Pancreas (tissue), 10 donors: Measurements from ENCODE around the gene TES. TPM values are rescaled to one million over a fixed set of nuclear protein-coding genes. Genes with fewer than 3 reads are reported as not detected.
"Not testable (repeated sequence)": the region's sequence is repeated elsewhere in the genome, so short reads cannot be mapped to it uniquely, and the experiment has no call there.

Experiments
- ATAC-seq, 4 donors: fragments of 200-7000 bp; cut with Tn5 transposase; one replicate each; pipeline versions ENCODE4 v1.8.0 to v1.9.1; 2020; ENCODE audit warnings: mild to moderate bottlenecking in 4 of 4, moderate library complexity in 4 of 4
- DNase-seq, 6 donors: peaks; one replicate each; pipeline ENCODE4 v3.0.0-alpha.2; 2020
- FAIRE-seq: peaks from 2 replicates; lab custom pipeline; 2012; peaks lifted over from hg19 to GRCh38; lab: Jason Lieb, UNC
- H3K27ac ChIP-seq, 4 donors: fragments of 200-600 bp; sonication (generic); 1 replicate in 3 of 4; 2 replicates in 1 of 4; pipeline versions ENCODE4 v1.5.0 to v1.8.0; 2020
- H3K27me3 ChIP-seq, 4 donors: fragments of 200-600 bp; one replicate each; pipeline ENCODE4 v1.8.0; 2021
- H3K36me3 ChIP-seq, 3 donors: fragments of 200-600 bp; sonication (generic) in 1 of 3; one replicate each; pipeline versions ENCODE4 v1.5.0 to v1.8.0; 2020 to 2021
- H3K4me1 ChIP-seq, 3 donors: fragments of 200-600 bp; one replicate each; pipeline ENCODE4 v1.8.0; 2021
- H3K4me3 ChIP-seq, 4 donors: fragments of 200-600 bp; sonication (generic) in 2 of 4; one replicate each; pipeline versions ENCODE4 v1.5.0 to v1.8.0; 2020 to 2021
- H3K9me3 ChIP-seq, 4 donors: fragments of 200-600 bp; one replicate each; pipeline ENCODE4 v1.8.0; 2021
- WGBS, 2 donors: extraction: QIAGEN DNeasy Blood & Tissue Kit; methylation state at CpG; one replicate each; pipeline ENCODE4 v1.1.7; 2013; 5-methylcytosine and 5-hydroxymethylcytosine counted together
- intact Hi-C, 3 donors: fragments of 100-400 bp; cut with DNase I; formaldehyde crosslinking; loops; one replicate each; pipeline versions ENCODE4 v1.11.1 to v1.14.2; 2022
- polyA plus RNA-seq, 2 donors: library from polyadenylated mRNA; stranded (reverse); fragments of 200-250 nt; gene quantifications; one replicate each; pipeline ENCODE4 v1.2.3, GENCODE V29; 2013
- total RNA-seq, 6 donors: library from RNA; stranded (reverse); fragmentation: NEBNext Ultra II Directional in 4 of 6; extraction: Animal tissue kit (Norgen Biotek cat#: 25700) in 4 of 6; gene quantifications; one replicate each; pipeline versions ENCODE4 v1.2.1 to v1.2.4, GENCODE V29; 2021 to 2023
- TF ChIP-seq, protein P1 (sequence below), 4 donors: fragments of 200-600 bp; sonication (generic) in 3 of 4; IDR thresholded peaks; one replicate each; pipeline versions ENCODE4 v1.5.0 to v1.8.0; 2021; ENCODE audit warnings: antibody characterized with exemption in 4 of 4
- donor health status: healthy with polysubstance abuse.
- donor health status: DM: no; HTN: no; CAD: no; lungs with moderate emphysema.
- donor health status: DM: no; HTN: no; CAD: no.
- donor health status: control.
- donor health status: control.
- donor health status: Bipolar disorder and iron deficiency.
- donor health status: DM: yes; HTN: yes; CAD: no.
- donor health status: DM: no; HTN: no; CAD: no.
- donor health status: DM: no; HTN: no; CAD: no.
- donor health status: DM: yes; HTN: yes; CAD: no.

TES gene
- total and polyA plus RNA-seq, 8 donors = 10.6 to 37.0 (median 20.0) TPM

DNA sequence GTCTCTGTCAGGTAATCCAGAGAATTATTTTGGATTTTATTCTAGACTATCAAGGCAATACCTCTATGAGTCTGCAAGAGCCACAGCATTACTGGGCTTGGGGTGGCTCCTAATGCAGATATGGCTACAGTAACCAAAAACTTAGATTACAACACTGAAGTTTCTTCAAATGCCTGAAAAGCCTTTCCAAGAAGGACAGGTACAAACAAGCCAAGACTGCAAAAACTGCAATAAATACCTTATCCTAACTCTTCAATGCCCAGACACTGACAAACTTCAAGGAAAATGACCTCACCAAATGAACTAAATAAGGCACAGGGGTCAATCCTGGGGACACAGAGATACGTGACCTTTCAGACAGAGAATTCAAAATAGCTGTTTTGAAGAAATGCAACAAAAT is 82.0 kb downstream of the TES start:
- H3K27me3 ChIP-seq = no peaks in the 10 kb centered on the region
- TF ChIP-seq, protein P1, sequence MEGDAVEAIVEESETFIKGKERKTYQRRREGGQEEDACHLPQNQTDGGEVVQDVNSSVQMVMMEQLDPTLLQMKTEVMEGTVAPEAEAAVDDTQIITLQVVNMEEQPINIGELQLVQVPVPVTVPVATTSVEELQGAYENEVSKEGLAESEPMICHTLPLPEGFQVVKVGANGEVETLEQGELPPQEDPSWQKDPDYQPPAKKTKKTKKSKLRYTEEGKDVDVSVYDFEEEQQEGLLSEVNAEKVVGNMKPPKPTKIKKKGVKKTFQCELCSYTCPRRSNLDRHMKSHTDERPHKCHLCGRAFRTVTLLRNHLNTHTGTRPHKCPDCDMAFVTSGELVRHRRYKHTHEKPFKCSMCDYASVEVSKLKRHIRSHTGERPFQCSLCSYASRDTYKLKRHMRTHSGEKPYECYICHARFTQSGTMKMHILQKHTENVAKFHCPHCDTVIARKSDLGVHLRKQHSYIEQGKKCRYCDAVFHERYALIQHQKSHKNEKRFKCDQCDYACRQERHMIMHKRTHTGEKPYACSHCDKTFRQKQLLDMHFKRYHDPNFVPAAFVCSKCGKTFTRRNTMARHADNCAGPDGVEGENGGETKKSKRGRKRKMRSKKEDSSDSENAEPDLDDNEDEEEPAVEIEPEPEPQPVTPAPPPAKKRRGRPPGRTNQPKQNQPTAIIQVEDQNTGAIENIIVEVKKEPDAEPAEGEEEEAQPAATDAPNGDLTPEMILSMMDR (IDR thresholded peaks at IDR 0.05) = no peak
- H3K36me3 ChIP-seq = no peaks in the 10 kb centered on the region
- DNase-seq (no peak), FAIRE-seq (no peak), ATAC-seq (no peak)
- H3K27ac ChIP-seq = no peak overlapping the region
- no peaks in the 10 kb centered on the region for H3K4me1 ChIP-seq
- 94 to 100% methylated on average over 1 of the region's 1 CpG for WGBS, 2 donors
- no peaks in the 10 kb centered on the region for H3K9me3 ChIP-seq
- no peak overlapping the region for H3K4me3 ChIP-seq
- intact Hi-C loops = no loop called here

DNA sequence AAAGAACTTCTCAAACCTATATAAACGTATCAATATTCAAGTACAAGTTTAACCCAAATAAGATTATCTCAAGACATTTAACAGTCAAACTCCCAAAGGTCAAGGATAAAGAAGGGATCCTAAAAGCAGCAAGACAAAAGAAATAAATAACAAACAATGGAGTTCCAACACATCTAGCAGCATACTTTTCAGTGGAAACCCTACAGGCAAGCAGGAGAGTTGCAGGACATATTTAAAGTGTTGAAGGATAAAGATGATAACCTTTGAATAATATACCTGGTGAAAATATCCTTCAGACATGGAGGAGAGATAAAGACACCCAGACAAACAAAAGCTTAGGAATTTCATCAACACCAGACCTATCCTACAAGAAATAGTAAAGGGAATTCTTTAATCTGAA is 82.8 kb downstream of the TES start:
- H3K9me3 ChIP-seq = no peaks in the 10 kb centered on the region
- no peaks in the 10 kb centered on the region for H3K36me3 ChIP-seq
- FAIRE-seq (no peak), DNase-seq (no peak), ATAC-seq (no peak)
- no peak overlapping the region for H3K4me3 ChIP-seq
- intact Hi-C loops = no loop called here
- WGBS, 2 donors = 67 to 72% methylated on average over 1 of the region's 1 CpG
- TF ChIP-seq, protein P1 (IDR thresholded peaks at IDR 0.05) = no peak
- H3K27me3 ChIP-seq = no peaks in the 10 kb centered on the region
- H3K27ac ChIP-seq = no peak overlapping the region
- H3K4me1 ChIP-seq = no peaks in the 10 kb centered on the region

DNA sequence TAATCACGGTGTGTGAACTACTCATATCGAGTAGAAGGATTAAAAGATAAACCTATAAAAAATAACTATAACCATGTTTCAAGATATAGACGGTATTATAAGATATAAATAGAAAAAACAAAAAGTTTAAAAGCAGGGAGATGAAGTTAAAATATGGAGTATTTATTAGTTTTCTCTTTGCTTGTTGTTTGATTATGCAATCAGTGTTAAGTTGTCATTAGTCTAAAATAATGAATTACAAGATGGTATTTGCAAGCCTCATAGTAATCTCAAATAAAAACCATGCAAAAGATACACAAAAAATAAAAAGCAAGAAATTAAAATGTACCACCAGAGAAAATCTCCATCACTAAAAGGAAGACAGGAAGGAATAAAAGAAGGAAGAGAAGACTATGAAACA is 83.3 kb downstream of the TES start:
- DNase-seq (no peak), ATAC-seq (no peak), FAIRE-seq (no peak)
- WGBS, 2 donors = 81 to 93% methylated on average over 3 of the region's 3 CpGs
- intact Hi-C loops = no loop called here
- Histone ChIP-seq H3K9me3 (no peaks in the 10 kb centered on the region), H3K36me3 (no peaks in the 10 kb centered on the region), H3K27ac (no peak overlapping the region), H3K27me3 (no peaks in the 10 kb centered on the region), H3K4me3 (no peak overlapping the region), H3K4me1 (no peaks in the 10 kb centered on the region)
- TF ChIP-seq, protein P1 (IDR thresholded peaks at IDR 0.05) = no peak

DNA sequence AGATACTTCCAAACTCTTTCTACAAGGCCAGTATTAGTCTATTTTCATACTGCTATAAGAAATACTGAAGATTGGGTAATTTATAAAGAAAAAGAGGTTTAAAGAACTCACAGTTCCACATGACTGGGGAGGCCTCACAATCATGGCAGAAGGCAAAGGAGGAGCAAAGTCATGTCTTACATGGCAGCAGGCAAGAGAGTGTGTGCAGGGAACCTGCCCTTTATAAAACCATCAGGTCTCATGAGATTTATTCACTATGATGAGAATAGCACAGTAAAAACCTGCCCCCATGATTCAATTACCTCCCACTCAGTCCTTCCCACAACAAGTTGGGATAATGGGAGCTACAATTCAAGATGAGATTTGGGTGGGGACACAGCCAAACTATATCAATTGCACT is 85.6 kb downstream of the TES start:
- FAIRE-seq, ATAC-seq, H3K27ac ChIP-seq, DNase-seq, H3K9me3 ChIP-seq, H3K4me3 ChIP-seq, H3K36me3 ChIP-seq, H3K4me1 ChIP-seq, H3K27me3 ChIP-seq, intact Hi-C loops: not testable (repeated sequence)

DNA sequence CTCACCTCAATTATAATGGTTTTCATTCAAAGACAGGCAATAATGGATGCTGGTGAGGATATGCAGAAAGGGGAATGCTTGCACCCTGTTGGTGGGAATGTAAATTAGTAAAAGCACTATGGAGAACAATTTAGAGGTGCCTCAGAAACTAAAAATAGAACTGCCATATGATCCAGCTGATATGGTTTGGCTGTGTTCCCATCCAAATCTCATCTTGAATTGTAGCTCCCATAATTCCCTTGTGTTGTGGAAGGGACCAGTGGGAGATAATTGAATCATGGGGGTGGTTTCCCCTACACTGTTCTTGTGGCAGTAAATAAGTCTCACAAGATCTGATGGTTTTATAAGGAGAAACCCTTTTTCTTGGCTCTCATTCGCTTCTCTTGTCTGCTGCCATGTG is 87.7 kb downstream of the TES start:
- WGBS, 2 donors = 96 to 98% methylated on average over 1 of the region's 1 CpG
- H3K4me1 ChIP-seq = no peaks in the 10 kb centered on the region
- DNase-seq (no peak), FAIRE-seq (no peak), ATAC-seq (no peak)
- TF ChIP-seq, protein P1 (IDR thresholded peaks at IDR 0.05) = no peak
- H3K4me3 ChIP-seq = no peak overlapping the region
- no peak overlapping the region for H3K27ac ChIP-seq
- intact Hi-C loops = no loop called here
- no peaks in the 10 kb centered on the region for H3K9me3 ChIP-seq
- H3K27me3 ChIP-seq = no peaks in the 10 kb centered on the region
- no peaks in the 10 kb centered on the region for H3K36me3 ChIP-seq

DNA sequence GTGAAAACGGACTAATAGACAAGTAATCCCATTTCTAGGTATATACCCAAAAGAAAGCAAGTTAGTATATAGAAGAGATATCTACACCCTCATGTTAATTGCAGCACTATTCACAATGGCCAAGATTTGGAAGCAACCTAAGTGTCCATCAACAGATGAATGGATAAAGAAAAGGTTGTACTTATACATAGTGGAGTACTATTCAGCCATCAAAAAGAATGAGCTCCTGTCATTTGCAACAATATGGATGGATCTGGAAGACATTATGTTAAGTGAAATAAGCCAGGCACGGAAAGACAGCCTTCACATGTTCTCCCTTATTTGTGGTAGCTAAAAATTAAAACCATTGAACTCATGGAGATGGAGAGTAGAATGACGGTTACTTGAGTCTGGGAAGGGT is 88.2 kb downstream of the TES start:
- no peak for FAIRE-seq
- TF ChIP-seq, protein P1 (IDR thresholded peaks at IDR 0.05) = no peak
- WGBS, 2 donors = 89 to 94% methylated on average over 3 of the region's 3 CpGs

More for the DNA sequence above, 88.2 kb downstream of the TES start:
- ATAC-seq = no peak
- no peak for DNase-seq
- intact Hi-C loops = no loop called here
- Histone ChIP-seq H3K9me3 (no peaks in the 10 kb centered on the region), H3K27ac (no peak overlapping the region), H3K36me3 (no peaks in the 10 kb centered on the region), H3K4me3 (no peak overlapping the region), H3K4me1 (no peaks in the 10 kb centered on the region), H3K27me3 (no peaks in the 10 kb centered on the region)
